ENCODE data around the gene DUSP18. TPM values are rescaled to one million over a fixed set of nuclear protein-coding genes. Genes with fewer than 3 reads are reported as not detected.
A peak's percentile ranks its signal among the peaks of the same experiment; 100 is the strongest.
"Not testable (repeated sequence)": the region's sequence is repeated elsewhere in the genome, so short reads cannot be mapped to it uniquely, and the experiment has no call there.

DUSP18 gene
- total and polyA plus RNA-seq, 9 donors = 2.1 to 4.7 (median 3.2) TPM

DNA sequence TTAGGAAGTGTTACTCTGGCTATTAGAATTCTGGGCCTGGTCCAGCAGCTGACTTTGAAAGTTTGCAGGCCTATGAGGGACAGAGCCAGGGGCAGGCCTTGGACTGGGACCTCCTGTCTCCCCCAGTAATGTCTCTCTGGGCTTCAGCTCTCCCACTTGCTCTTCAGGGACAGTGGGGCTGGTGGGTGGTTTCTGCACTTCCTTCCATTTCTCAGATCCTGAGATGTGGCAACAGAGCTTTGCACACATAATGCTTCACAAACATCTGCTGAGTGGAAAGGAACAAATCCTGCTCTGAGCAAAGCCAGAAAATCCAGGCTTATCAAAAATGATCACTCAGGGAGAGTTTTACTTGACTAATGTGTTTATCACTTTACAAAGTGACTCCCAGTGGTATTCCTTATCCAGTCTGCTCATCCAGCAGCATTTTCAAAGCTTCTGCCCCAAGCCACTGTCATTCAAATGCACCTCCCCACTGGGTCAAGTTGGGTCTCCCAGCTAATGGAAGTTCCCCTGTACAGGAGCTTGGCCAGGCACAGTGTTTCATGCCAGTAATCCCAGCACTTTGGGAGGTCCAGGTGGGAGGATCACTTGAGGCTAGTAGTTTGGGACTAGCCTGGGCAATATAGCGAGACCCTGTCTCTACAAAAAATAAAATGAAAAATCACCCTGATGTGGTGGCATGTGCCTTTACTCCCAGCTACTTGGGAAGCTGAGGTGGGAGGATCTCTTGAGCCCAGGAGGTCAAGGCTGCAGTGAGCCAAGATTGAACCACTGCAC is 13.5 kb upstream of the DUSP18 start:
- Histone ChIP-seq H3K4me3 (ENCODE audit: low read length) (no peak overlapping the region), H3K27ac (ENCODE audit: low read length) (no peak overlapping the region), H3K9me3 (replicated peaks; ENCODE audit: control insufficient read depth, low read depth, low read length) (no peaks in the 10 kb centered on the region), H3K36me3 (ENCODE audit: control insufficient read depth, insufficient read depth, low read length) (no peaks in the 10 kb centered on the region), H3K27me3 (ENCODE audit: control insufficient read depth, insufficient read depth, low read length) (peaks cover 9% of the 10 kb centered on the region), H3K4me1 (ENCODE audit: control insufficient read depth, insufficient read depth, low read length) (no peaks in the 10 kb centered on the region)
- WGBS (ENCODE audit: insufficient coverage) = no CpG with 5 or more reads among the region's 1 CpG
- peak; percentile 11 for DNase-seq

DNA sequence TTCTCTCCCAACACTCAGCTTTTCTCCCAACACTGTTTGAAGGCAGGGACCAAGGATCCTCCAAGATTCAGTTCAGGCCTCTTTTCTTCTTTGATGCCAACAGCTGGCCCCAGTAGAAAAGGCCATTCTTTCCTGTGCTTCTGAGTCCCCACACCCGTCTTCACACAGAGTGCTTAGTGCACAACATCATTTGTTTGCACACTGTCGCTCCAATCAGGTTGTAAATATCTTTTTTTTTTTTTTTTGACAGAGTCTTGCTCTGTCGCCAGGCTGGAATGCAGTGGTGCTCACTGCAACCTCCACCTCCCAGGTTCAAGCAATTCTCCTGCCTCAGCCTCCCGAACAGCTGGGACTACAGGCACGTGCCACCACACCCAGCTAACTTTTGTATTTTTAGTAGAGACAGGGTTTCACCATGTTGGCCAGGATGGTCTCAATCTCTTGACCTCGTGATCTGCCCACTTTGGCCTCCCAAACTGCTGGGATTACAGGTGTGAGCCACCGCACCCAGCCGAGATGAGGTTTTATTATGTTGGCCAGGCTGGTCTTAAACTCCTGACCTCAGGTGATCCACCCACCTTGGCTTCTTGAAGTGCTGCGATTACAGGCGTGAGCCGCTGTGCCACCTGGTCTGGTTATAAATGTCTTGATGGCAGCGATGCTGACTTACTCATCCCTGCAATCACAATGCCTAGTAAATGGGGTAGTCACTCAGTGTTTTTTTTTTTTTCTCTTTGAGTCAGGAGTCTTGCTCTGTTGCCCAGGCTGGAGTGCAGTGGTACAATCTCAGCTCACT is 12.4 kb upstream of the DUSP18 start:
- not testable (repeated sequence) for H3K4me1 ChIP-seq (ENCODE audit: control insufficient read depth, insufficient read depth, low read length); H3K27me3 ChIP-seq (ENCODE audit: control insufficient read depth, insufficient read depth, low read length); DNase-seq; H3K4me3 ChIP-seq (ENCODE audit: low read length); H3K36me3 ChIP-seq (ENCODE audit: control insufficient read depth, insufficient read depth, low read length); H3K9me3 ChIP-seq (replicated peaks; ENCODE audit: control insufficient read depth, low read depth, low read length); H3K27ac ChIP-seq (ENCODE audit: low read length)
- 94% methylated on average over 3 of the region's 12 CpGs for WGBS (ENCODE audit: insufficient coverage)

DNA sequence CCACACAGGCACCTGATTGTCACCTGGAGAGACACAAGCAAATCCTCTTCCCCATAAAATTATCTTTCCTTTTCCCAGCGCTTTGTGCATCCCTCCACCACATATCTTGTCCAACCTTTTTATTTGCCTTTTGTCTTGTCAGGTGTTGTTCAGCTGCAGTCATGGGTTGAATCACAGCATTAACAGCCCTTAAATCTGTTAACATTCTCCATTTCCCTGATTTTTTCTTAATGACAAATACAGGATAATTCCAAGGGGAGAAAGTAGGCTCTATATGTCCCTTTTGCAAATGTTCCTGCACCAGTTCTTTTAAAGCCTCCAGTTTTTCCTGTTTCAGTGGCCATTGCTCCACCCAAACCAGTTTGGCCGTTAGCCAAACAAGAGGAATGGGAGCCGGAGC is 8.9 kb upstream of the DUSP18 start:
- H3K27me3 ChIP-seq (ENCODE audit: control insufficient read depth, insufficient read depth, low read length) = peaks cover 10% of the 10 kb centered on the region
- H3K36me3 ChIP-seq (ENCODE audit: control insufficient read depth, insufficient read depth, low read length); DNase-seq; H3K4me1 ChIP-seq (ENCODE audit: control insufficient read depth, insufficient read depth, low read length); H3K4me3 ChIP-seq (ENCODE audit: low read length); H3K9me3 ChIP-seq (replicated peaks; ENCODE audit: control insufficient read depth, low read depth, low read length); H3K27ac ChIP-seq (ENCODE audit: low read length): not testable (repeated sequence)
- WGBS (ENCODE audit: insufficient coverage) = 63% methylated on average over 2 of the region's 3 CpGs

DNA sequence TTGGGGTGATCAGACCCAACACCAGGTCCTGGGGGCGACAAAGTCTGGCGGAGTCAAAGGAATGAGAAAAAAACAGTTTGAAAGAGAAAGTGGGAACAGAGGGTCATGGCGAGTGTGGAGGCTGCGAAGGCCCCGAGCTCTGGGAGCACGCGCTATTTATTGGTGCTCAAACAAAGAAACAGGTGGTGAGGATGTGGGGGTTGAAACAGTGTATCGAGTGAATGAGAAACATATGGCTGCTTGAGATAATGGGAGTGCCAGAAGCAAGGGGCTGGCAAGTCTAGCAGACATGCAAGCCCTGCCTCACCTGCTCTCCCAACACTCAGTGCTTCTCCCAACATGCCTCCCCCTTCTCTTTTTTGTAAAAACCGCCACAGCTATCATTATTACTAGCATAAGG is 7.8 kb upstream of the DUSP18 start:
- DNase-seq = no peak
- WGBS (ENCODE audit: insufficient coverage) = 23% methylated on average over 8 of the region's 9 CpGs

DNA sequence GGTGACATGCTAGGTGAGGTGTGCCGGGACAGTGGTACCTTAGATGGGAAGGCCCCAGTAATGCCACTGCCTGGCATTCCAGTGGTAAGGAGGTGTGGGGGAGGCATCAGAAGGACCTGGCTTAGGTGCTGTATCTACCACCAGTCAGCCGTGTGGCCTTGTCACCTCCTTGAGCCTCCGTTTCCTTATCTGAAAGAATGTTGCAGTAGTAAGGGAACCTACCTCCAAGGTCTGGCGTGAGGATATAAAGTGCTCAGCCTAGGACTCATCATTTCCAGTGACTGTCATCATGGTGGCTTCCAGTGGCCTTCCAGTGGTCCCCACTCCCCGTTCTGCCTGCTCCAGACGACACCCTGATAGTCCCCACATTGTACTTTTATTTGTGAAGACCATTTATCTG is 6.8 kb upstream of the DUSP18 start:
- WGBS (ENCODE audit: insufficient coverage) = 80% methylated on average over 5 of the region's 6 CpGs
- Histone ChIP-seq H3K4me3 (ENCODE audit: low read length) (no peak overlapping the region), H3K27me3 (ENCODE audit: control insufficient read depth, insufficient read depth, low read length) (peaks cover 10% of the 10 kb centered on the region), H3K9me3 (replicated peaks; ENCODE audit: control insufficient read depth, low read depth, low read length) (no peaks in the 10 kb centered on the region), H3K36me3 (ENCODE audit: control insufficient read depth, insufficient read depth, low read length) (no peaks in the 10 kb centered on the region), H3K4me1 (ENCODE audit: control insufficient read depth, insufficient read depth, low read length) (no peaks in the 10 kb centered on the region), H3K27ac (ENCODE audit: low read length) (no peak overlapping the region)
- DNase-seq = no peak

More for the DNA sequence above, 7.8 kb upstream of the DUSP18 start:
- no peak overlapping the region for H3K27ac ChIP-seq (ENCODE audit: low read length)
- H3K36me3 ChIP-seq (ENCODE audit: control insufficient read depth, insufficient read depth, low read length) = no peaks in the 10 kb centered on the region
- no peaks in the 10 kb centered on the region for H3K9me3 ChIP-seq (replicated peaks; ENCODE audit: control insufficient read depth, low read depth, low read length)
- no peaks in the 10 kb centered on the region for H3K4me1 ChIP-seq (ENCODE audit: control insufficient read depth, insufficient read depth, low read length)
- H3K4me3 ChIP-seq (ENCODE audit: low read length) = no peak overlapping the region
- peaks cover 10% of the 10 kb centered on the region for H3K27me3 ChIP-seq (ENCODE audit: control insufficient read depth, insufficient read depth, low read length)

DNA sequence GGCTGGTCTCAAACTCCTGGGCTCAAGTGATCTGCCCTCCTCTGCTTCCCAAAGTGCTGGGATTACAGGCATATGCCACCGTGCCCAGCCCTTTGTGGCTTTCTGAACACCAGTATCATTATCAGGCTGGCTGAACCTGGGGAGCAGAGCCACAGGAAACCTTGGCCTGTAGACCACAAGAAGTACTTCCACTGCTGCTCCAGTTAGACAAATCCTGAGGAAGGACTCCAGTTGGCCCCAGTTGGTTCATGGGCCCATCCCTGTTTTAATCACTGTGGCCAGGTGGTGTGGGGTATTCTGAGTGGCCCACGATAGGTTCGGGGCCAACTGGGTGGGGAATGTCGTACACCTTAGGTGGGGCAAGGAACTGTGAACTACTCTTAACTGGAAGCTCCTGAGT is 5.5 kb upstream of the DUSP18 start:
- 100% methylated on average over 1 of the region's 4 CpGs for WGBS (ENCODE audit: insufficient coverage)
- Histone ChIP-seq H3K4me1 (ENCODE audit: control insufficient read depth, insufficient read depth, low read length) (peaks cover 4% of the 10 kb centered on the region), H3K27me3 (ENCODE audit: control insufficient read depth, insufficient read depth, low read length) (peaks cover 17% of the 10 kb centered on the region), H3K36me3 (ENCODE audit: control insufficient read depth, insufficient read depth, low read length) (no peaks in the 10 kb centered on the region), H3K9me3 (replicated peaks; ENCODE audit: control insufficient read depth, low read depth, low read length) (no peaks in the 10 kb centered on the region), H3K27ac (ENCODE audit: low read length) (no peak overlapping the region), H3K4me3 (ENCODE audit: low read length) (no peak overlapping the region)
- no peak for DNase-seq

DNA sequence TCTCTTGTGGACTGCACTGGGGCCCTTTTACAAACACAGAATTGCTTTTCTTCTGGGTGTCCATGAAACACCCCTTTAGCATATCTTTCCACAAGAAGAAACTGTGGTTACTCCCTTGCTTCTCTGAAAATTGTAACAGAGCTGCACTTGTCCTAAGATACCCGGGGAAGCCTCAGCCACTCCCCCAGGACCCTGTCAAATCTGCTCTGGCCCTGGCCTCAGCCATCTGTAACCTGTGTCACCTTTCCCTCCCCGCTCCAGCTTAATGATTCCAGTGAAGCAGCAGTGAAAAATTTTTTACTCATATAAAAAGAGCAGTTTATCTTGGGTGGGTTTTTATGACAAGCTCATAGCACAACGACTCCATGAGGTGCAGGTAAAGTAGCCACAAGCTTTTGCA is 3.4 kb upstream of the DUSP18 start:
- no peaks in the 10 kb centered on the region for H3K9me3 ChIP-seq (replicated peaks; ENCODE audit: control insufficient read depth, low read depth, low read length)
- H3K4me3 ChIP-seq (ENCODE audit: low read length) = no peak overlapping the region
- no peak overlapping the region for H3K27ac ChIP-seq (ENCODE audit: low read length)
- H3K4me1 ChIP-seq (ENCODE audit: control insufficient read depth, insufficient read depth, low read length) = peaks cover 12% of the 10 kb centered on the region
- no peak for DNase-seq
- no peaks in the 10 kb centered on the region for H3K36me3 ChIP-seq (ENCODE audit: control insufficient read depth, insufficient read depth, low read length)
- 78% methylated on average over 1 of the region's 3 CpGs for WGBS (ENCODE audit: insufficient coverage)
- peaks cover 14% of the 10 kb centered on the region for H3K27me3 ChIP-seq (ENCODE audit: control insufficient read depth, insufficient read depth, low read length)

DNA sequence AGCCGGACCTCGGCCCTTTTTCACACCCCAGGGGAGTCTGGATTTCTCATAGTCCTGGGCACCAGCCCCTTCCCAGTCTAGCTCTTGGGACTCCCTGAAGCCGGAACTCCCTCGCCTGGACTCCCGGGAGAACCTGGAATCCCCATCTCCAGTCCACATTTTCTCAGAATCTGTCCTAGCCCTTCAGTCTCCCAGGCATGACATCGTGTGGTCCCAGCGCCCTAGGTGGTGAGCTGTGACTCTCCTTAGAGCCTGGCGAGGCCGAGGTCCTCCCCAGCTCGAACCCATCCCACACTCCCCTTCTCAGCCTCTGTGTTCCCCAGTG is 673 bp upstream of the DUSP18 start:
- H3K9me3 ChIP-seq (replicated peaks; ENCODE audit: control insufficient read depth, low read depth, low read length) = no peaks in the 10 kb centered on the region
- H3K27ac ChIP-seq (ENCODE audit: low read length) = no peak overlapping the region
- peaks cover 12% of the 10 kb centered on the region for H3K4me1 ChIP-seq (ENCODE audit: control insufficient read depth, insufficient read depth, low read length)
- no peak for DNase-seq
- H3K4me3 ChIP-seq (ENCODE audit: low read length) = peak overlapping the region; percentile 86
- WGBS (ENCODE audit: insufficient coverage) = 10% methylated on average over 7 of the region's 10 CpGs
- H3K36me3 ChIP-seq (ENCODE audit: control insufficient read depth, insufficient read depth, low read length) = peaks cover 6% of the 10 kb centered on the region
- H3K27me3 ChIP-seq (ENCODE audit: control insufficient read depth, insufficient read depth, low read length) = peaks cover 9% of the 10 kb centered on the region

DNA sequence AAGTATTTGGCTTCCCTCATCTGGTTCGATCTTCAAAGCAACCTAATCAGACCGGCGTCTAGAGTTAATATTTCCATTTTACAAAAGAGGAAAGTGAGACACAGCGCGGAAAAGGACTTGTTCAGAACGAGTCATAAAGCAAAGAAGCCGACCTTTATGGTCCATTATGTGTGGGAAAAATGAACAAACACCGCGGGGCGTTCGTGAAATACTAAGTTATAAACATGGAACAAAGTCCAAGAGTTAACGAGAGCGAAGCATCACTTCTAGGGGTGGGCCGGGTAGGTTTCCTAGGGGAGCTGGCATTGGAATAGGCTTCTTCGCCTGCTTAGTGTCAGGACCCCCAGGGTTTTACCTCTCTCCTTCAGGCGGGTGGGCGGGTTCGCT is 575 bp downstream of the DUSP18 start:
- peaks cover 12% of the 10 kb centered on the region for H3K4me1 ChIP-seq (ENCODE audit: control insufficient read depth, insufficient read depth, low read length)
- H3K36me3 ChIP-seq (ENCODE audit: control insufficient read depth, insufficient read depth, low read length) = peaks cover 14% of the 10 kb centered on the region
- H3K27ac ChIP-seq (ENCODE audit: low read length) = no peak overlapping the region
- 0% methylated on average over 15 of the region's 18 CpGs for WGBS (ENCODE audit: insufficient coverage)
- H3K9me3 ChIP-seq (replicated peaks; ENCODE audit: control insufficient read depth, low read depth, low read length) = no peaks in the 10 kb centered on the region
- DNase-seq = no peak
- peaks cover 9% of the 10 kb centered on the region for H3K27me3 ChIP-seq (ENCODE audit: control insufficient read depth, insufficient read depth, low read length)
- H3K4me3 ChIP-seq (ENCODE audit: low read length) = peak overlapping the region; percentile 86

DNA sequence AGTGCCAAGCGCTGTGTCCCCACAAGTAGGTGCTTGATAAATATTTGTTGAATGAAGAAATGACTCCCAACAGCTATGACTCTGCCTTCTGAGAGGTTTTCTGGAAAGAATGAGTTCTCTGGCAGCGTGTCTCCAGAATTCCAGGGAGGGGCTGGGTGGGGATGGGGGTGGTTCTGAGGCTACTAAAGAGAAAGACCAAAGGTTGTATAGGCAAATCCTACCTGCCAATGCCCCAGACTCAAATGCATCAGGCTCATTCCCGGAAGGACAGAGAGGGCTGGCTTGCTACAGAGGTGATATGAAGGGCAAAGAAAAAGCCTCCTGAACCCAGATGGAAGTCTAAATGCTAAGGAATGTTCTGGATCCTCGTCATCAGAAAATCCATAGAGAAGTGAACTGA is 1.9 kb downstream of the DUSP18 start:
- H3K4me3 ChIP-seq (ENCODE audit: low read length) = no peak overlapping the region
- H3K9me3 ChIP-seq (replicated peaks; ENCODE audit: control insufficient read depth, low read depth, low read length) = no peaks in the 10 kb centered on the region
- peaks cover 9% of the 10 kb centered on the region for H3K27me3 ChIP-seq (ENCODE audit: control insufficient read depth, insufficient read depth, low read length)
- H3K4me1 ChIP-seq (ENCODE audit: control insufficient read depth, insufficient read depth, low read length) = peaks cover 12% of the 10 kb centered on the region
- no peak overlapping the region for H3K27ac ChIP-seq (ENCODE audit: low read length)
- peaks cover 15% of the 10 kb centered on the region for H3K36me3 ChIP-seq (ENCODE audit: control insufficient read depth, insufficient read depth, low read length)
- no peak for DNase-seq
- WGBS (ENCODE audit: insufficient coverage) = 75% methylated on average over 1 of the region's 4 CpGs

All from muscle of leg (tissue), 11 donors.